HEK293 (cell line): ENCODE results near the gene COL19A1.

ENCODE experiments used
- CTCF ChIA-PET: fragments of 350-600 bp; formaldehyde crosslinking; extraction: SDS; loops from one replicate; lab custom pipeline; 2021; ENCODE audit warnings: antibody characterized with exemption; lab: Yijun Ruan, JAX
- POLR2A ChIA-PET: fragments of 300-600 bp; formaldehyde crosslinking; extraction: SDS; loops from one replicate; lab custom pipeline; 2020; ENCODE audit warnings: antibody characterized with exemption, inconsistent platforms; lab: Yijun Ruan, JAX
- H3K27ac ChIP-seq: fragments of 200-500 bp; sonication (Bioruptor generic); 2 replicates; pipeline ENCODE4 v1.5.1; 2014; ENCODE audit warnings: low read depth, low read length, control low read depth, inconsistent platforms; ENCODE audit errors: extremely low read depth
- H3K36me3 ChIP-seq, 2 experiments: fragments of 200-500 bp in 1 of 2; sonication (Bioruptor generic) in 1 of 2; 1 replicate in 1 of 2; 2 replicates in 1 of 2; pipeline ENCODE4 v1.5.1; 2014 to 2017; ENCODE audit warnings: inconsistent platforms in 2 of 2, low read length in 2 of 2; ENCODE audit not compliant: control insufficient read depth in 2 of 2, insufficient read depth in 1 of 2
- H3K4me1 ChIP-seq: fragments of 200-500 bp; sonication (Bioruptor generic); 2 replicates; pipeline ENCODE4 v1.5.1; 2014; ENCODE audit warnings: mild to moderate bottlenecking, low read length, inconsistent platforms; ENCODE audit not compliant: control insufficient read depth, insufficient read depth
- H3K4me3 ChIP-seq: 2 replicates; pipeline ENCODE4 v1.5.1; 2011; ENCODE audit warnings: low read depth, mild to moderate bottlenecking, control low read depth, low read length, moderate library complexity
- H3K9me3 ChIP-seq: fragments of 200-500 bp; sonication (Bioruptor generic); 2 replicates; pipeline ENCODE4 v1.5.1; 2014; ENCODE audit warnings: low read depth, low read length, inconsistent platforms; ENCODE audit not compliant: control insufficient read depth, insufficient read depth
- GFI1B ChIP-seq: fragments of 450-650 bp; formaldehyde crosslinking; IDR thresholded peaks from 2 replicates; pipeline ENCODE4 v1.5.1; 2016; ENCODE audit warnings: missing biosample characterization, missing genetic modification characterization
- GLI4 ChIP-seq: fragments of 450-650 bp; formaldehyde crosslinking; IDR thresholded peaks from 2 replicates; pipeline ENCODE4 v1.5.1; 2016; ENCODE audit warnings: missing biosample characterization, missing genetic modification characterization
- IKZF3 ChIP-seq: fragments of 450-650 bp; IDR thresholded peaks from 2 replicates; pipeline ENCODE4 v1.5.0; 2018; ENCODE audit warnings: missing biosample characterization, mild to moderate bottlenecking, missing genetic modification characterization, moderate library complexity
- KLF1 ChIP-seq: fragments of 450-650 bp; formaldehyde crosslinking; IDR thresholded peaks from 2 replicates; pipeline ENCODE4 v1.5.1; 2016; ENCODE audit warnings: missing biosample characterization, missing genetic modification characterization
- MEIS1 ChIP-seq: sonication (generic); formaldehyde crosslinking; IDR thresholded peaks from 2 replicates; pipeline ENCODE4 v1.8.1; 2022; ENCODE audit warnings: missing genetic modification reagents, mild to moderate bottlenecking, borderline replicate concordance
- MZF1 ChIP-seq: fragments of 450-650 bp; formaldehyde crosslinking; IDR thresholded peaks from 2 replicates; pipeline ENCODE4 v1.5.1; 2017; ENCODE audit warnings: missing biosample characterization, missing genetic modification characterization, borderline replicate concordance
- ZBTB21 ChIP-seq: fragments of 450-650 bp; formaldehyde crosslinking; IDR thresholded peaks from 2 replicates; pipeline ENCODE4 v1.5.1; 2017; ENCODE audit warnings: missing biosample characterization, missing genetic modification characterization
- ZFP3 ChIP-seq: fragments of 450-650 bp; formaldehyde crosslinking; IDR thresholded peaks from 2 replicates; pipeline ENCODE4 v1.5.1; 2016; ENCODE audit warnings: low read depth, missing biosample characterization, missing genetic modification characterization
- ZNF311 ChIP-seq: fragments of 450-650 bp; formaldehyde crosslinking; IDR thresholded peaks from 2 replicates; pipeline ENCODE4 v1.5.1; 2017; ENCODE audit warnings: missing biosample characterization, missing genetic modification characterization, borderline replicate concordance
- ZNF585B ChIP-seq: fragments of 450-650 bp; formaldehyde crosslinking; IDR thresholded peaks from 2 replicates; pipeline ENCODE4 v1.5.1; 2016; ENCODE audit warnings: missing biosample characterization, missing genetic modification characterization
- ZNF600 ChIP-seq: fragments of 450-650 bp; formaldehyde crosslinking; IDR thresholded peaks from 2 replicates; pipeline ENCODE4 v1.5.1; 2016; ENCODE audit warnings: missing biosample characterization, missing genetic modification characterization
- ZNF677 ChIP-seq: fragments of 450-650 bp; IDR thresholded peaks from 2 replicates; pipeline ENCODE4 v1.5.0; 2018; ENCODE audit warnings: missing biosample characterization, mild to moderate bottlenecking, missing genetic modification characterization, moderate library complexity
- ZNF76 ChIP-seq: fragments of 450-650 bp; formaldehyde crosslinking; IDR thresholded peaks from 2 replicates; pipeline ENCODE4; 2016; ENCODE audit warnings: low read depth, missing biosample characterization, missing genetic modification characterization, borderline replicate concordance
- ZNF830 ChIP-seq: fragments of 450-650 bp; IDR thresholded peaks from 2 replicates; pipeline ENCODE4 v1.5.0; 2018; ENCODE audit warnings: missing biosample characterization, missing genetic modification characterization, low read depth, mild to moderate bottlenecking, moderate library complexity
- ZSCAN16 ChIP-seq: fragments of 450-650 bp; formaldehyde crosslinking; IDR thresholded peaks from 2 replicates; pipeline ENCODE4 v1.5.1; 2016; ENCODE audit warnings: missing biosample characterization, missing genetic modification characterization
- TF ChIP-seq, protein P1 (sequence below): IDR thresholded peaks from 2 replicates; pipeline ENCODE4 v1.6.1; 2011; ENCODE audit warnings: mild to moderate bottlenecking, low read depth, low read length, borderline replicate concordance
- TF ChIP-seq, protein P2 (sequence below): fragments of 450-650 bp; formaldehyde crosslinking; IDR thresholded peaks from 2 replicates; pipeline ENCODE4 v1.5.1; 2016; ENCODE audit warnings: missing biosample characterization, missing genetic modification characterization
- TF ChIP-seq, protein P3 (sequence below): fragments of 450-650 bp; formaldehyde crosslinking; conservative IDR thresholded peaks from 2 replicates; pipeline ENCODE4 v1.5.1; 2016; ENCODE audit warnings: low read depth, missing biosample characterization, missing genetic modification characterization
- TF ChIP-seq, protein P4 (sequence below): fragments of 450-650 bp; formaldehyde crosslinking; IDR thresholded peaks from 2 replicates; pipeline ENCODE4 v1.5.1; 2017; ENCODE audit warnings: missing biosample characterization, mild to moderate bottlenecking, missing genetic modification characterization, moderate library complexity
- TF ChIP-seq, protein P5 (sequence below): fragments of 450-650 bp; formaldehyde crosslinking; IDR thresholded peaks from 2 replicates; pipeline ENCODE4 v1.5.1; 2017; ENCODE audit warnings: missing biosample characterization, missing genetic modification characterization
- TF ChIP-seq, protein P6 (sequence below): fragments of 450-650 bp; formaldehyde crosslinking; optimal IDR thresholded peaks from 2 replicates; pipeline ENCODE3; 2016; ENCODE audit warnings: missing biosample characterization, mild to moderate bottlenecking, missing genetic modification characterization
- TF ChIP-seq, protein P7 (sequence below): fragments of 450-650 bp; formaldehyde crosslinking; IDR thresholded peaks from 2 replicates; pipeline ENCODE4 v1.5.1; 2017; ENCODE audit warnings: missing biosample characterization, missing genetic modification characterization

The COL19A1 gene

DNA sequence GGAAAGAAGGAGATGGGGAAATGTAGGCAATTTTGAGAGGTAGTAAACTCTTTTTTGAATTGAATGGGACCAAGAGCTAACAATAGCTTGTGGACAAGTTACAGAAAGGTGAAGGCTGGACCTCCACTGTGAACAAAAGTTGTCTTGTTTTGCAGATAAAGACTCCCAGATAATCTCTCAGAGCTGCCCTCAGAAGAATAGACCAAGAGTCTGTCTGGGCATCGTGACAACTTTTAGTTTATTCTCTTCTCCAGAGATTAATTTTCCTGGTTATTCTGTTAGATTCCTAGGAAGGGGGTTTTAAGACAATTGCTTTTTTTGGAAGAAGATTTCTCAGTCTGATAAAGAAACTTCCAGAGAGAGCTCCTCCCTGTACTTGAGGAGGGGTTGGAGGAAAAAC lies 161.9 kb downstream of the COL19A1 start:
- ChIA-PET CTCF (interaction anchor here (0.5 to 0.7 kb wide), 3 partner anchors 8 to 839 kb away, joined by 3 read pairs; no protein-coding TSS in a partner anchor), POLR2A (no interaction called here)
- TF ChIP-seq KLF1 (no peak), GLI4 (tag by site-specific recombination) (no peak), ZFP3 (tag by site-specific recombination) (no peak), ZNF677 (no peak), ZNF585B (tag by site-specific recombination) (no peak), ZSCAN16 (tag by site-specific recombination) (no peak), MZF1 (tag by site-specific recombination) (no peak), IKZF3 (no peak), MEIS1 (no peak), GFI1B (tag by site-specific recombination) (no peak), ZNF76 (tag by site-specific recombination) (no peak), ZNF830 (tag by site-specific recombination) (no peak)
- TF ChIP-seq, protein P1, sequence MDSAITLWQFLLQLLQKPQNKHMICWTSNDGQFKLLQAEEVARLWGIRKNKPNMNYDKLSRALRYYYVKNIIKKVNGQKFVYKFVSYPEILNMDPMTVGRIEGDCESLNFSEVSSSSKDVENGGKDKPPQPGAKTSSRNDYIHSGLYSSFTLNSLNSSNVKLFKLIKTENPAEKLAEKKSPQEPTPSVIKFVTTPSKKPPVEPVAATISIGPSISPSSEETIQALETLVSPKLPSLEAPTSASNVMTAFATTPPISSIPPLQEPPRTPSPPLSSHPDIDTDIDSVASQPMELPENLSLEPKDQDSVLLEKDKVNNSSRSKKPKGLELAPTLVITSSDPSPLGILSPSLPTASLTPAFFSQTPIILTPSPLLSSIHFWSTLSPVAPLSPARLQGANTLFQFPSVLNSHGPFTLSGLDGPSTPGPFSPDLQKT: no peak
- TF ChIP-seq, protein P2, sequence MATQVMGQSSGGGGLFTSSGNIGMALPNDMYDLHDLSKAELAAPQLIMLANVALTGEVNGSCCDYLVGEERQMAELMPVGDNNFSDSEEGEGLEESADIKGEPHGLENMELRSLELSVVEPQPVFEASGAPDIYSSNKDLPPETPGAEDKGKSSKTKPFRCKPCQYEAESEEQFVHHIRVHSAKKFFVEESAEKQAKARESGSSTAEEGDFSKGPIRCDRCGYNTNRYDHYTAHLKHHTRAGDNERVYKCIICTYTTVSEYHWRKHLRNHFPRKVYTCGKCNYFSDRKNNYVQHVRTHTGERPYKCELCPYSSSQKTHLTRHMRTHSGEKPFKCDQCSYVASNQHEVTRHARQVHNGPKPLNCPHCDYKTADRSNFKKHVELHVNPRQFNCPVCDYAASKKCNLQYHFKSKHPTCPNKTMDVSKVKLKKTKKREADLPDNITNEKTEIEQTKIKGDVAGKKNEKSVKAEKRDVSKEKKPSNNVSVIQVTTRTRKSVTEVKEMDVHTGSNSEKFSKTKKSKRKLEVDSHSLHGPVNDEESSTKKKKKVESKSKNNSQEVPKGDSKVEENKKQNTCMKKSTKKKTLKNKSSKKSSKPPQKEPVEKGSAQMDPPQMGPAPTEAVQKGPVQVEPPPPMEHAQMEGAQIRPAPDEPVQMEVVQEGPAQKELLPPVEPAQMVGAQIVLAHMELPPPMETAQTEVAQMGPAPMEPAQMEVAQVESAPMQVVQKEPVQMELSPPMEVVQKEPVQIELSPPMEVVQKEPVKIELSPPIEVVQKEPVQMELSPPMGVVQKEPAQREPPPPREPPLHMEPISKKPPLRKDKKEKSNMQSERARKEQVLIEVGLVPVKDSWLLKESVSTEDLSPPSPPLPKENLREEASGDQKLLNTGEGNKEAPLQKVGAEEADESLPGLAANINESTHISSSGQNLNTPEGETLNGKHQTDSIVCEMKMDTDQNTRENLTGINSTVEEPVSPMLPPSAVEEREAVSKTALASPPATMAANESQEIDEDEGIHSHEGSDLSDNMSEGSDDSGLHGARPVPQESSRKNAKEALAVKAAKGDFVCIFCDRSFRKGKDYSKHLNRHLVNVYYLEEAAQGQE (tag by site-specific recombination): no peak
- TF ChIP-seq, protein P3, sequence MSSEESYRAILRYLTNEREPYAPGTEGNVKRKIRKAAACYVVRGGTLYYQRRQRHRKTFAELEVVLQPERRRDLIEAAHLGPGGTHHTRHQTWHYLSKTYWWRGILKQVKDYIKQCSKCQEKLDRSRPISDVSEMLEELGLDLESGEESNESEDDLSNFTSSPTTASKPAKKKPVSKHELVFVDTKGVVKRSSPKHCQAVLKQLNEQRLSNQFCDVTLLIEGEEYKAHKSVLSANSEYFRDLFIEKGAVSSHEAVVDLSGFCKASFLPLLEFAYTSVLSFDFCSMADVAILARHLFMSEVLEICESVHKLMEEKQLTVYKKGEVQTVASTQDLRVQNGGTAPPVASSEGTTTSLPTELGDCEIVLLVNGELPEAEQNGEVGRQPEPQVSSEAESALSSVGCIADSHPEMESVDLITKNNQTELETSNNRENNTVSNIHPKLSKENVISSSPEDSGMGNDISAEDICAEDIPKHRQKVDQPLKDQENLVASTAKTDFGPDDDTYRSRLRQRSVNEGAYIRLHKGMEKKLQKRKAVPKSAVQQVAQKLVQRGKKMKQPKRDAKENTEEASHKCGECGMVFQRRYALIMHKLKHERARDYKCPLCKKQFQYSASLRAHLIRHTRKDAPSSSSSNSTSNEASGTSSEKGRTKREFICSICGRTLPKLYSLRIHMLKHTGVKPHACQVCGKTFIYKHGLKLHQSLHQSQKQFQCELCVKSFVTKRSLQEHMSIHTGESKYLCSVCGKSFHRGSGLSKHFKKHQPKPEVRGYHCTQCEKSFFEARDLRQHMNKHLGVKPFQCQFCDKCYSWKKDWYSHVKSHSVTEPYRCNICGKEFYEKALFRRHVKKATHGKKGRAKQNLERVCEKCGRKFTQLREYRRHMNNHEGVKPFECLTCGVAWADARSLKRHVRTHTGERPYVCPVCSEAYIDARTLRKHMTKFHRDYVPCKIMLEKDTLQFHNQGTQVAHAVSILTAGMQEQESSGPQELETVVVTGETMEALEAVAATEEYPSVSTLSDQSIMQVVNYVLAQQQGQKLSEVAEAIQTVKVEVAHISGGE: no peak
- H3K4me1 ChIP-seq: no peaks in the 10 kb centered on the region
- H3K9me3 ChIP-seq: no peaks in the 10 kb centered on the region
- H3K27ac ChIP-seq: no peak overlapping the region
- H3K4me3 ChIP-seq: no peak overlapping the region
- H3K36me3 ChIP-seq: no peaks in the 10 kb centered on the region

DNA sequence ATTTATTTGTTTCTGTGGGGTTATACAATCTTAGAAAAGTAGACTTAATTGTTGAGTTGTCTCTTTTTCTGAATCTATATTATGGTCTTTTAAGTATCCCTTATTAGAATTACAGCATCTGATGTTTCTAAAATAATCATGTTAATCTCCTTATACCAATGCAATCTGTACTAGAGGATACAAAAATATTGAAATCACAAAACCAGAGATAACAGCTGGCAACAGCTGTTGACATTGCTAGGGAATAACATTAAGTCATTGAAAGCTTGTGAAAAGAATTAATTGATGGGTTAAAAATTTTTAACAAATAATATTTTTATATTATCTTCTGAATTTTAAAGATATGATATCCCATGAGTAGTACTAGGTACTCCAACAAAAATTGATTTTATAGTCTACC lies 162.6 kb downstream of the COL19A1 start:
- no peaks in the 10 kb centered on the region for H3K4me1 ChIP-seq
- H3K36me3 ChIP-seq: no peaks in the 10 kb centered on the region
- POLR2A ChIA-PET: no interaction called here
- no peaks in the 10 kb centered on the region for H3K9me3 ChIP-seq
- CTCF ChIA-PET: interaction anchor here (0.6 kb wide), 1 partner anchor 839 kb away, joined by 3 read pairs; no protein-coding TSS in a partner anchor
- no peak overlapping the region for H3K27ac ChIP-seq
- H3K4me3 ChIP-seq: no peak overlapping the region
- no peak for TF ChIP-seq ZBTB21 (tag by site-specific recombination)
- TF ChIP-seq, protein P4, sequence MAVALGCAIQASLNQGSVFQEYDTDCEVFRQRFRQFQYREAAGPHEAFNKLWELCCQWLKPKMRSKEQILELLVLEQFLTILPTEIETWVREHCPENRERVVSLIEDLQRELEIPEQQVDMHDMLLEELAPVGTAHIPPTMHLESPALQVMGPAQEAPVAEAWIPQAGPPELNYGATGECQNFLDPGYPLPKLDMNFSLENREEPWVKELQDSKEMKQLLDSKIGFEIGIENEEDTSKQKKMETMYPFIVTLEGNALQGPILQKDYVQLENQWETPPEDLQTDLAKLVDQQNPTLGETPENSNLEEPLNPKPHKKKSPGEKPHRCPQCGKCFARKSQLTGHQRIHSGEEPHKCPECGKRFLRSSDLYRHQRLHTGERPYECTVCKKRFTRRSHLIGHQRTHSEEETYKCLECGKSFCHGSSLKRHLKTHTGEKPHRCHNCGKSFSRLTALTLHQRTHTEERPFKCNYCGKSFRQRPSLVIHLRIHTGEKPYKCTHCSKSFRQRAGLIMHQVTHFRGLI (tag by site-specific recombination): no peak
- TF ChIP-seq, protein P5, sequence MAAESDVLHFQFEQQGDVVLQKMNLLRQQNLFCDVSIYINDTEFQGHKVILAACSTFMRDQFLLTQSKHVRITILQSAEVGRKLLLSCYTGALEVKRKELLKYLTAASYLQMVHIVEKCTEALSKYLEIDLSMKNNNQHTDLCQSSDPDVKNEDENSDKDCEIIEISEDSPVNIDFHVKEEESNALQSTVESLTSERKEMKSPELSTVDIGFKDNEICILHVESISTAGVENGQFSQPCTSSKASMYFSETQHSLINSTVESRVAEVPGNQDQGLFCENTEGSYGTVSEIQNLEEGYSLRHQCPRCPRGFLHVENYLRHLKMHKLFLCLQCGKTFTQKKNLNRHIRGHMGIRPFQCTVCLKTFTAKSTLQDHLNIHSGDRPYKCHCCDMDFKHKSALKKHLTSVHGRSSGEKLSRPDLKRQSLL (tag by site-specific recombination): no peak
- TF ChIP-seq, protein P6, sequence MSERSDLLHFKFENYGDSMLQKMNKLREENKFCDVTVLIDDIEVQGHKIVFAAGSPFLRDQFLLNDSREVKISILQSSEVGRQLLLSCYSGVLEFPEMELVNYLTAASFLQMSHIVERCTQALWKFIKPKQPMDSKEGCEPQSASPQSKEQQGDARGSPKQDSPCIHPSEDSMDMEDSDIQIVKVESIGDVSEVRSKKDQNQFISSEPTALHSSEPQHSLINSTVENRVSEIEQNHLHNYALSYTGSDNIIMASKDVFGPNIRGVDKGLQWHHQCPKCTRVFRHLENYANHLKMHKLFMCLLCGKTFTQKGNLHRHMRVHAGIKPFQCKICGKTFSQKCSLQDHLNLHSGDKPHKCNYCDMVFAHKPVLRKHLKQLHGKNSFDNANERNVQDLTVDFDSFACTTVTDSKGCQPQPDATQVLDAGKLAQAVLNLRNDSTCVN (tag by site-specific recombination): no peak
- TF ChIP-seq, protein P7, sequence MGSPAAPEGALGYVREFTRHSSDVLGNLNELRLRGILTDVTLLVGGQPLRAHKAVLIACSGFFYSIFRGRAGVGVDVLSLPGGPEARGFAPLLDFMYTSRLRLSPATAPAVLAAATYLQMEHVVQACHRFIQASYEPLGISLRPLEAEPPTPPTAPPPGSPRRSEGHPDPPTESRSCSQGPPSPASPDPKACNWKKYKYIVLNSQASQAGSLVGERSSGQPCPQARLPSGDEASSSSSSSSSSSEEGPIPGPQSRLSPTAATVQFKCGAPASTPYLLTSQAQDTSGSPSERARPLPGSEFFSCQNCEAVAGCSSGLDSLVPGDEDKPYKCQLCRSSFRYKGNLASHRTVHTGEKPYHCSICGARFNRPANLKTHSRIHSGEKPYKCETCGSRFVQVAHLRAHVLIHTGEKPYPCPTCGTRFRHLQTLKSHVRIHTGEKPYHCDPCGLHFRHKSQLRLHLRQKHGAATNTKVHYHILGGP: no peak
- TF ChIP-seq ZNF311 (tag by site-specific recombination): no peak
- no peak for TF ChIP-seq ZNF600 (tag by site-specific recombination)
